HepG2 (cell line): Measurements from ENCODE around the gene APOC1. TPM values are rescaled to one million over a fixed set of nuclear protein-coding genes. Genes with fewer than 3 reads are reported as not detected.

ENCODE experiments used
- ATAC-seq: fragments of 200-7000 bp; cut with Tn5 transposase; 3 replicates; pipeline ENCODE4 v1.9.1; 2020; ENCODE audit warnings: mild to moderate bottlenecking, moderate library complexity
- BruUV-seq: library from RNA; stranded (reverse); fragments of 400-500 nt; replicated peaks from 2 replicates; lab custom pipeline; 2021; lab: Mats Ljungman, UMichigan
- CTCF ChIA-PET: fragments of 300-600 bp; formaldehyde crosslinking; extraction: SDS; loops from one replicate; lab custom pipeline; 2021; ENCODE audit warnings: low total read pairs, inconsistent platforms, low intra/inter-chr PET ratio; lab: Yijun Ruan, JAX
- POLR2A ChIA-PET: fragments of 350-600 bp; sonication (Branson Sonifier 250); formaldehyde crosslinking; loops from one replicate; lab custom pipeline; 2020; ENCODE audit warnings: antibody characterized with exemption, inconsistent platforms; lab: Yijun Ruan, JAX
- DNase-seq: peaks from one replicate; pipeline ENCODE4 v3.0.0-alpha.2; 2015; ENCODE audit warnings: low spot score
- FAIRE-seq: peaks from 3 replicates; lab custom pipeline; 2011; peaks lifted over from hg19 to GRCh38; lab: Jason Lieb, UNC
- H2AFZ ChIP-seq: one replicate; pipeline ENCODE4 v1.6.1; 2011; ENCODE audit warnings: low read length, inconsistent platforms
- H3K27ac ChIP-seq: fragments of 300-600 bp; 3 replicates; pipeline ENCODE4 v1.8.0; 2011; ENCODE audit warnings: mixed run types, mild to moderate bottlenecking, mixed read lengths, low read length, inconsistent platforms; ENCODE audit not compliant: insufficient read depth; ENCODE audit errors: extremely low read length
- H3K27me3 ChIP-seq, 2 experiments: fragments of 200-600 bp in 1 of 2; 2 replicates in 1 of 2; 3 replicates in 1 of 2; pipeline versions ENCODE4 v1.6.0 to v1.8.0; 2011; ENCODE audit warnings: low read length in 2 of 2, mild to moderate bottlenecking in 2 of 2, moderate library complexity in 2 of 2, inconsistent platforms in 1 of 2; ENCODE audit not compliant: insufficient read depth in 2 of 2, control insufficient read depth in 1 of 2
- H3K36me3 ChIP-seq, 2 experiments: fragments of 200-600 bp in 1 of 2; replicated peaks in 1 of 2; 2 replicates in 1 of 2; 3 replicates in 1 of 2; pipeline versions ENCODE4 v1.5.1 to v1.8.0; 2011; ENCODE audit warnings: low read length in 2 of 2, inconsistent platforms in 1 of 2; ENCODE audit not compliant: insufficient read depth in 2 of 2, control insufficient read depth in 1 of 2
- H3K4me1 ChIP-seq: 2 replicates; pipeline ENCODE4 v1.5.1; 2012; ENCODE audit warnings: low read length, inconsistent platforms; ENCODE audit not compliant: insufficient read depth
- H3K4me2 ChIP-seq: 2 replicates; pipeline ENCODE4 v1.6.0; 2011; ENCODE audit warnings: low read depth, low read length, inconsistent platforms
- H3K4me3 ChIP-seq, 3 experiments: fragments of 200-600 bp in 1 of 3; sonication (generic), shearing (Covaris generic) in 1 of 3; replicated peaks in 1 of 3; 2 replicates each; pipeline ENCODE4 v1.5.1; 2011 to 2016; ENCODE audit warnings: low read length in 3 of 3, inconsistent platforms in 2 of 3, low read depth in 2 of 3, mild to moderate bottlenecking in 2 of 3, control low read depth in 1 of 3, mixed read lengths in 1 of 3; ENCODE audit not compliant: insufficient read depth in 1 of 3
- H3K79me2 ChIP-seq: one replicate; pipeline ENCODE4 v1.6.1; 2011; ENCODE audit warnings: low read length, inconsistent platforms; ENCODE audit not compliant: insufficient read depth
- H3K9ac ChIP-seq: 2 replicates; pipeline ENCODE4 v1.6.0; 2011; ENCODE audit warnings: mild to moderate bottlenecking, low read depth, low read length, inconsistent platforms; ENCODE audit not compliant: insufficient read depth
- H3K9me3 ChIP-seq: 2 replicates; pipeline ENCODE4 v1.5.1; 2012; ENCODE audit warnings: mild to moderate bottlenecking, low read length
- H4K20me1 ChIP-seq: 2 replicates; pipeline ENCODE4 v1.6.0; 2011; ENCODE audit warnings: inconsistent platforms, mild to moderate bottlenecking, low read length, moderate library complexity; ENCODE audit not compliant: insufficient read depth
- BORCS8-MEF2B ChIP-seq: sonication (generic); formaldehyde crosslinking; IDR thresholded peaks from 2 replicates; pipeline ENCODE4 v1.8.0; 2022; ENCODE audit warnings: mild to moderate bottlenecking, missing genetic modification reagents
- KMT2B ChIP-seq: IDR thresholded peaks from 2 replicates; pipeline ENCODE4 v1.6.1; 2016; ENCODE audit warnings: missing genetic modification reagents, missing compliant biosample characterization
- LCORL ChIP-seq, 2 experiments: fragments of 450-650 bp in 1 of 2; sonication (generic) in 1 of 2; formaldehyde crosslinking in 1 of 2; IDR thresholded peaks; 2 replicates each; pipeline versions ENCODE4 v1.5.0 to v1.6.1; 2017 to 2020; ENCODE audit warnings: antibody characterized with exemption in 1 of 2, missing genetic modification reagents in 1 of 2
- NR2F1 ChIP-seq, 2 experiments: fragments of 450-650 bp in 1 of 2; formaldehyde crosslinking in 1 of 2; IDR thresholded peaks; 2 replicates each; pipeline versions ENCODE4 v1.5.0 to v1.6.1; 2016 to 2020; ENCODE audit warnings: mild to moderate bottlenecking in 1 of 2, missing compliant biosample characterization in 1 of 2, missing genetic modification reagents in 1 of 2, moderate library complexity in 1 of 2
- PATZ1 ChIP-seq: sonication (generic); formaldehyde crosslinking; IDR thresholded peaks from 2 replicates; pipeline ENCODE4 v1.4.0; 2020; ENCODE audit warnings: missing genetic modification reagents
- POLR2A ChIP-seq, 2 experiments: IDR thresholded peaks; 2 replicates each; pipeline ENCODE4 v1.6.1; 2011; ENCODE audit warnings: low read depth in 2 of 2, low read length in 2 of 2, mild to moderate bottlenecking in 1 of 2, moderate library complexity in 1 of 2; ENCODE audit not compliant: insufficient read depth in 1 of 2
- RAD21 ChIP-seq: fragments of 450-650 bp; formaldehyde crosslinking; IDR thresholded peaks from 2 replicates; pipeline ENCODE4 v1.5.0; 2020; ENCODE audit warnings: mild to moderate bottlenecking
- RBM22 ChIP-seq: fragments of 200-400 bp; formaldehyde crosslinking; optimal IDR thresholded peaks from 2 replicates; pipeline ENCODE3; 2017; ENCODE audit warnings: mild to moderate bottlenecking, low read length, moderate library complexity
- RCOR2 ChIP-seq: IDR thresholded peaks from 2 replicates; pipeline ENCODE4 v1.6.1; 2016; ENCODE audit warnings: missing biosample characterization, missing genetic modification reagents
- STAG1 ChIP-seq: sonication (generic); formaldehyde crosslinking; IDR thresholded peaks from 2 replicates; pipeline ENCODE4 v1.4.0; 2020; ENCODE audit warnings: missing genetic modification reagents
- ZBTB38 ChIP-seq: sonication (generic); formaldehyde crosslinking; IDR thresholded peaks from 2 replicates; pipeline ENCODE4 v1.5.1; 2020; ENCODE audit warnings: mild to moderate bottlenecking, missing genetic modification reagents
- ZC3H4 ChIP-seq: sonication (generic); formaldehyde crosslinking; IDR thresholded peaks from 2 replicates; pipeline ENCODE4 v1.4.0; 2020; ENCODE audit warnings: missing genetic modification reagents, borderline replicate concordance
- ZNF30 ChIP-seq: sonication (generic); formaldehyde crosslinking; IDR thresholded peaks from 2 replicates; pipeline ENCODE4 v1.5.0; 2020; ENCODE audit warnings: mild to moderate bottlenecking, missing genetic modification reagents
- ZNF501 ChIP-seq: sonication (generic); formaldehyde crosslinking; IDR thresholded peaks from 2 replicates; pipeline ENCODE4 v1.5.1; 2020; ENCODE audit warnings: mild to moderate bottlenecking, moderate library complexity, missing genetic modification reagents
- ZNF674 ChIP-seq: sonication (generic); formaldehyde crosslinking; IDR thresholded peaks from 2 replicates; pipeline ENCODE4 v1.5.0; 2020; ENCODE audit warnings: low read depth, mild to moderate bottlenecking, missing genetic modification reagents
- ZNF710 ChIP-seq: sonication (generic); formaldehyde crosslinking; IDR thresholded peaks from 2 replicates; pipeline ENCODE4 v1.5.0; 2020; ENCODE audit warnings: mild to moderate bottlenecking, missing genetic modification reagents, borderline replicate concordance
- ZNF768 ChIP-seq: sonication (generic); formaldehyde crosslinking; IDR thresholded peaks from 2 replicates; pipeline ENCODE4 v1.4.0; 2020; ENCODE audit warnings: missing genetic modification reagents
- WGBS: methylation state at CpG from one replicate; pipeline ENCODE4 v1.1.6; 2017; ENCODE audit warnings: low lambda C conversion rate; 5-methylcytosine and 5-hydroxymethylcytosine counted together
- in situ Hi-C: cut with HindIII; loops from 2 replicates; pipeline ENCODE4 v1.10.0; 2017; ENCODE audit warnings: low pct_unique_long_range_greater_than_20kb; ENCODE audit not compliant: extremely low pct_ligation_motif_present
- intact Hi-C: fragments of 100-400 bp; cut with micrococcal nuclease; formaldehyde crosslinking; loops from one replicate; pipeline ENCODE4 v1.10.0; 2022; ENCODE audit not compliant: unreplicated experiment
- polyA plus RNA-seq, 8 experiments: library from polyadenylated mRNA; depleted of rRNA in 3 of 8; stranded (reverse) in 7 of 8; unstranded in 1 of 8; fragments of >200 nt; fragmentation: Illumina TruSeq in 4 of 8; extraction: Trizol in 4 of 8; gene quantifications; 2 replicates each; pipeline versions ENCODE4 v1.2.1 to v1.2.3, GENCODE V29; 2011 to 2016; ENCODE audit warnings: low read depth in 4 of 8, missing spikeins in 1 of 8, mixed read lengths in 1 of 8; ENCODE audit not compliant: insufficient read depth in 1 of 8
- total RNA-seq, 5 experiments: library from RNA; depleted of rRNA; stranded (reverse); fragments of >200 nt; fragmentation: Illumina TruSeq; extraction: Trizol; gene quantifications; 2 replicates each; pipeline ENCODE4 v1.2.3, GENCODE V29; 2016; ENCODE audit warnings: low read depth in 1 of 5

The APOC1 gene
- total and polyA plus RNA-seq, 2 of the 13 experiments (the other 11 are each of a cell fraction or from before 2014, with no cell fraction given): 600 to 1,235 TPM

DNA sequence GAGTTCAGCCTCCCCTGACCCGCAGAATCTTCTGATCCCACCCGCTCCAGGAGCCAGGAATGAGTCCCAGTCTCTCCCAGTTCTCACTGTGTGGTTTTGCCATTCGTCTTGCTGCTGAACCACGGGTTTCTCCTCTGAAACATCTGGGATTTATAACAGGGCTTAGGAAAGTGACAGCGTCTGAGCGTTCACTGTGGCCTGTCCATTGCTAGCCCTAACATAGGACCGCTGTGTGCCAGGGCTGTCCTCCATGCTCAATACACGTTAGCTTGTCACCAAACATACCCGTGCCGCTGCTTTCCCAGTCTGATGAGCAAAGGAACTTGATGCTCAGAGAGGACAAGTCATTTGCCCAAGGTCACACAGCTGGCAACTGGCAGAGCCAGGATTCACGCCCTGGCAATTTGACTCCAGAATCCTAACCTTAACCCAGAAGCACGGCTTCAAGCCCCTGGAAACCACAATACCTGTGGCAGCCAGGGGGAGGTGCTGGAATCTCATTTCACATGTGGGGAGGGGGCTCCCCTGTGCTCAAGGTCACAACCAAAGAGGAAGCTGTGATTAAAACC is 9.9 kb upstream of the APOC1 start:
- Histone ChIP-seq H3K27ac (peak overlapping the region; percentile 90), H3K79me2 (peaks cover 24% of the 10 kb centered on the region), H3K9me3 (no peaks in the 10 kb centered on the region), H3K36me3 (peaks cover 24 to 50% of the 10 kb centered on the region in 2 experiments), H3K4me1 (peaks cover 46% of the 10 kb centered on the region), H3K4me3 (peak overlapping the region; percentile 1 to 93 (median 87)), H3K9ac (peak overlapping the region; percentile 87), H3K4me2 (peak overlapping the region; percentile 88), H2AFZ (no peak overlapping the region), H4K20me1 (peaks cover 14% of the 10 kb centered on the region), H3K27me3 (no peaks in the 10 kb centered on the region; a peak in 1 of 5 replicates)
- ATAC-seq: peak; percentile 23
- intact Hi-C loops (no loop called here), in situ Hi-C loops (no loop called here)
- DNase-seq: peak; percentile 34
- no peak for FAIRE-seq
- no TSS peak for BruUV-seq
- WGBS: 49% methylated on average over 9 of the region's 12 CpGs
- ChIA-PET CTCF (interaction anchor here (1.3 to 3.6 kb wide), 3 partner anchors 20 to 51 kb away, joined by 3 to 51 read pairs (median 4); no protein-coding TSS in a partner anchor), POLR2A (interaction anchor here (0.5 to 14.7 kb wide), 24 partner anchors 9 to 187 kb away, joined by 3 to 317 read pairs (median 6); partner anchors contain the start of genes APOC1, APOC2, CLASRP and CLPTM1)
- TF ChIP-seq PATZ1 (CRISPR knock-in tag): 0 out of 2 replicates have a peak, but pooled peaks have one; percentile 23
- TF ChIP-seq ZNF710 (CRISPR knock-in tag): 0 out of 2 replicates have a peak, but pooled peaks have one; percentile 33
- TF ChIP-seq ZNF768 (CRISPR knock-in tag): peak; percentile 99
- TF ChIP-seq ZBTB38 (CRISPR knock-in tag): peak; percentile 51; the same call in 1 of the 2 replicates
- TF ChIP-seq STAG1 (CRISPR knock-in tag): peak; percentile 44; the same call in 1 of the 2 replicates
- TF ChIP-seq POLR2A (IDR thresholded peaks at IDR 0.05; ENCODE audit: insufficient read depth in 1 of 2, low read depth in 2 of 2, low read length in 2 of 2): peak; percentile 34 to 50; a peak in 3 of 4 replicates
- TF ChIP-seq KMT2B (CRISPR knock-in tag): 0 out of 2 replicates have a peak, but pooled peaks have one; percentile 4
- TF ChIP-seq ZNF501 (CRISPR knock-in tag): 0 out of 2 replicates have a peak, but pooled peaks have one; percentile 13
- 0 out of 2 replicates have a peak, but pooled peaks have one; percentile 35 for TF ChIP-seq ZC3H4 (CRISPR knock-in tag)
- no peak for TF ChIP-seq LCORL (IDR thresholded peaks at IDR 0.05)
- TF ChIP-seq LCORL (CRISPR knock-in tag; IDR thresholded peaks at IDR 0.05): peak; percentile 12
- no peak for TF ChIP-seq ZNF674 (CRISPR knock-in tag)
- TF ChIP-seq RBM22: peak; percentile 13
- TF ChIP-seq ZNF30 (CRISPR knock-in tag): no peak
- TF ChIP-seq NR2F1 (CRISPR knock-in tag; IDR thresholded peaks at IDR 0.05): 0 out of 4 replicates have a peak, but pooled peaks of 1 of the 2 experiments have one; percentile 6
- peak; percentile 37; the same call in 1 of the 2 replicates for TF ChIP-seq RAD21 (CRISPR knock-in tag)
- peak; percentile 18; the same call in 1 of the 2 replicates for TF ChIP-seq BORCS8-MEF2B
- peak; percentile 46; the same call in 1 of the 2 replicates for TF ChIP-seq RCOR2 (CRISPR knock-in tag)
